ENCODE results near the gene ALG9.

ALG9 gene

GRCh38 chr11:111782109-111782741, 89.2 kb downstream of the ALG9 start:
- Histone ChIP-seq H3K9me3 (no peaks in the 10 kb centered on the region), H3K4me1 (ENCODE audit: control insufficient read depth in 1 of 2, insufficient read depth in 1 of 2, low read depth in 1 of 2, low read length in 1 of 2) (no peaks in the 10 kb centered on the region), H3K4me3 (ENCODE audit: low read depth in 1 of 2, low read length in 1 of 2) (no peak overlapping the region), H3K36me3 (no peaks in the 10 kb centered on the region), H3K27ac (no peak overlapping the region), H3K27me3 (no peaks in the 10 kb centered on the region)
- TF ChIP-seq CTCF (IDR thresholded peaks at IDR 0.05): no peak

- Histone ChIP-seq H3K4me1 (ENCODE audit: control insufficient read depth in 1 of 2, insufficient read depth in 1 of 2, low read depth in 1 of 2, low read length in 1 of 2) (no peaks in the 10 kb centered on the region), H3K27me3 (no peaks in the 10 kb centered on the region)
- no peak for TF ChIP-seq CTCF (IDR thresholded peaks at IDR 0.05)
Observed at GRCh38 chr11:111779118-111779517, 92.3 kb downstream of the ALG9 start.

GRCh38 chr11:111778047-111778558, 93.3 kb downstream of the ALG9 start:
- no peak for TF ChIP-seq CTCF (IDR thresholded peaks at IDR 0.05)
- H3K4me3 ChIP-seq (ENCODE audit: low read depth in 1 of 2, low read length in 1 of 2): no peak overlapping the region

More at GRCh38 chr11:111779118-111779517, 92.3 kb downstream of the ALG9 start:
- Histone ChIP-seq H3K4me3 (ENCODE audit: low read depth in 1 of 2, low read length in 1 of 2) (no peak overlapping the region), H3K27ac (no peak overlapping the region), H3K9me3 (no peaks in the 10 kb centered on the region), H3K36me3 (no peaks in the 10 kb centered on the region)

GRCh38 chr11:111777094-111778046, 94.0 kb downstream of the ALG9 start:
- H3K9me3 ChIP-seq: no peaks in the 10 kb centered on the region
- no peaks in the 10 kb centered on the region for H3K4me1 ChIP-seq (ENCODE audit: control insufficient read depth in 1 of 2, insufficient read depth in 1 of 2, low read depth in 1 of 2, low read length in 1 of 2)
- H3K27ac ChIP-seq: no peak overlapping the region
- no peak overlapping the region for H3K4me3 ChIP-seq (ENCODE audit: low read depth in 1 of 2, low read length in 1 of 2)
- no peaks in the 10 kb centered on the region for H3K27me3 ChIP-seq
- TF ChIP-seq CTCF (IDR thresholded peaks at IDR 0.05): peak; percentile 35
- H3K36me3 ChIP-seq: no peaks in the 10 kb centered on the region

More at GRCh38 chr11:111778047-111778558, 93.3 kb downstream of the ALG9 start:
- H3K27ac ChIP-seq: no peak overlapping the region
- H3K9me3 ChIP-seq: no peaks in the 10 kb centered on the region
- no peaks in the 10 kb centered on the region for H3K4me1 ChIP-seq (ENCODE audit: control insufficient read depth in 1 of 2, insufficient read depth in 1 of 2, low read depth in 1 of 2, low read length in 1 of 2)
- no peaks in the 10 kb centered on the region for H3K27me3 ChIP-seq
- H3K36me3 ChIP-seq: no peaks in the 10 kb centered on the region

- TF ChIP-seq CTCF (IDR thresholded peaks at IDR 0.05): no peak
- no peak overlapping the region for H3K4me3 ChIP-seq (ENCODE audit: low read depth in 1 of 2, low read length in 1 of 2)
Observed at GRCh38 chr11:111776398-111777093, 94.8 kb downstream of the ALG9 start.

More at GRCh38 chr11:111776398-111777093, 94.8 kb downstream of the ALG9 start:
- H3K27ac ChIP-seq: no peak overlapping the region
- no peaks in the 10 kb centered on the region for H3K36me3 ChIP-seq
- H3K27me3 ChIP-seq: no peaks in the 10 kb centered on the region
- H3K4me1 ChIP-seq (ENCODE audit: control insufficient read depth in 1 of 2, insufficient read depth in 1 of 2, low read depth in 1 of 2, low read length in 1 of 2): no peaks in the 10 kb centered on the region
- H3K9me3 ChIP-seq: no peaks in the 10 kb centered on the region

Measured in neutrophil (primary cell).